ENCODE data around the gene ARHGAP26. TPM values are rescaled to one million over a fixed set of nuclear protein-coding genes. Genes with fewer than 3 reads are reported as not detected.

The ARHGAP26 gene
- total RNA-seq, 1 donor from 2014 or later, result 75.0 TPM

DNA sequence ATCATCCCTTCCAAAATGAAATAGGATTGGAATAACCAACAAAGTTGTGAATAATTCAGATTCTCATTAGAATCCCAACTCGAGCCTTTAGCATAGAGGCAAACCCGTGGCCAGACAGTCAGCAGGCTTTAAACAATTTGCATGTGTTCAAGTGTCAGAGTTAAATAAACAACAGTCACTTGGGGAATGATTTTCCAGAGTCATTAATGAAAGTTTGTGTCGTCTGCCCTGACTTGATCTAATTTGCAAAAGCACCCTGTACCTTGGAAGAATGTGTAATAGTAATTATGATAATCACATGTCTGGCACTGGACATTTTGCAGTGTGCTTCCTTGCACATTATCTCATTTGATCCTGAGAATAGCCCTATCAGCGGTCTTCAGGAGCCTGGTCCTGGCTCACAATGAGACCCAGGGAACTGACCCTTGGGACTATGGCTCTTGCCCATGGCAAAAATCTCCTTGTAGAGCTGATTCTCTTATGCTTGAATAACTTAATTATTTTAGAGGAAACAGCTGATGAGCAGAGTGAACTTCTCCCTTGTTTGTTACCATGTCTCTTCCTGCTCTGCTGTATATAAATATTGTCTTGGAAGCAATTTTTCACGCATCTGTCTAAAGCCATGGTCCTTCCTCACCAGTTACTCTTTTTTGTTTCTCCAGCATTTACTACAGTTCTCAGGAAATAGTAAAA is 360.6 kb downstream of the ARHGAP26 start:
- no peak for DNase-seq (ENCODE audit: low spot score)

DNA sequence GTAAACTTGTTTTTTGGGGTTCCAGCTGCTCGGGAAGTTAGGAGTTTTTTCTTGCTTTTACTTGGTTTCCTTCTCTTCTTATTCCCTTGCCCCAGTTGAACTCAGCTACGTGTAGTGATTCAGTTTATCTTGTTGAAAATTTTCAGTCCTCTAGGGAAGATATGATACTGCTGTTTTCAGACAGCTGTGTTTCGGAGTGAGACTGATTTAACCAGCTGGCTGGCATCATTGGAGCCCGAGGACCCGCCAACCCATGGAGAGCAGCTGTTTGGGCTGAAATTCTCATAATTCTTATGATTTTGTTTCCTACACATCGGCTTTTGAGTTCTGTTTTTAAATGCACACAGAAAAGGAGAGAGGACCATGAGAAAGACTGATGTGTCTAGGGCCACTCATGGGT is 361.8 kb downstream of the ARHGAP26 start:
- DNase-seq (ENCODE audit: low spot score), result no peak

- no peak for DNase-seq (ENCODE audit: low spot score)
Measured at GRCh38 chr5:143132739-143133138, 362.6 kb downstream of the ARHGAP26 start.

GRCh38 chr5:143133721-143134120 is 363.5 kb downstream of the ARHGAP26 start:
- no peak for DNase-seq (ENCODE audit: low spot score)

DNA sequence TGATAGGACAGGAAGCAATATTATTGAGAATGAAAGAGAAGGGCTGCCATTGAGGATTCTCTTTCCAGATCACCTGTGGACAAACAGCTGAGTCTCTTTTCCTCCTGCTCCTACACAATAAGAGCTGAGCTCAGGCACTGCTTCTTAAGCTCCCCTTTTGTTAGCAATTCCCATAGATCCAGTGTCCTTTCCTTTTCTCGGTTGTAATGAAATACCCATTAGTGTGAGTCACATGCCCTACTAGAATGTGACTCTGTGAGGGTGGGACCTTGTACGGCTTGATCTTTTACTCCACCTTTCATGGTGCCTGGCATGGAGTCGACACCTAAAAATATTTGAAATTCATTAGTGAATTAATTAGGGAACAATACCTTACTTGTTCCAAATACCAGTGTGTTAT is 364.1 kb downstream of the ARHGAP26 start:
- DNase-seq (ENCODE audit: low spot score), result no peak

- DNase-seq (ENCODE audit: low spot score), result no peak
Measured at GRCh38 chr5:143134900-143135299, 364.7 kb downstream of the ARHGAP26 start.

DNA sequence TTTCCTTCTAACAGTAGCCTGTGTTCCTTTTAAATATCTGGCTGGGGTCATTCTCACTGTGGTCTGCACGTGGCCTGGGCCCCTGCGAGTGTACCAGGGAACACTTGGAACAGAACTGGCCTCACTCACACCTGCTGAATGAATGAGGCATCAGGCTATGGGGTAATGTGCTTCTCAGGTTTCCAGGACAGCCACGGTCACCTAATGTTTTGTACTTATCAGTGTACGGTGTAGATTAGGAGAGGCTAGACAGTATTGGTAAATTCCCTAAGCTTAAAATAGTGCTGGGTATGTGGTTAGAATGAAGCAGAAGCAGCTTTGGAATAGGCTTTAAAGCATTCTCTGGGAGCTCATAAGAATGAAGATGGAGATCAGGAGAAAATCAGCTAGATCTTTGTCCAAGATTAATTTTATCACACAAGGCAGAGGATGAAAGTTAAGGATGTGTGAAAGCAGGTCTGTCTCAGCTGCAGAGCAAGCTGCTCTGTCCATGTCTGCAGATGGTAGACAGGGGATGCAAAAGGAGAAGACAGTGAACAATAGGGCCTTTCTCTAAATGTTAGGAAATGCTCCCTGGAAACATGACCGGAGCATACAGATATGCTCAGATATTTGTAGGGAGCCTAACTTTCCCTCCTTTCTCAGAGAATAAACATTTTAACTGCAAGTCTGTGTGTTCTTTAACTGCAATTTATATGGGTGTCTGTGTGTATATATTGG is 365.8 kb downstream of the ARHGAP26 start:
- no peak for DNase-seq (ENCODE audit: low spot score)

DNA sequence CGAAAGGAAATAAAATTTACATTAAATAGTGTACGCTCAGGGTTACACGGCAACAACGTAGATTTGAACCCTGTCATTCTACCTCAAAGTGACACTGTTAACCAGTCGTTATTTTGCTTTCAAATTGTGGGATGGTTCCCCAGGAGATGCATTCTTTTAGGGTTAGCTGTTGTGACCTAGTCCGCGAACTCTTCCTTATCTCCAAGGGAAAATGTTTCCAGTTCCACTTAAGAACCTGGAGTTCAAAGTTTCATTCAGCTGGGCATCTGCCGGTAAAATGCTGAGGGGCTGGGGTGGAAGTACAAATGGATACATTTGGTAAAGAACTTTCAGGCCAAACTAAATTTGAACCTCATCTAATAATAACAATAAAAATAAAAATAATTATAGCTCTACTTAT is 368.7 kb downstream of the ARHGAP26 start:
- DNase-seq (ENCODE audit: low spot score), result no peak

DNA sequence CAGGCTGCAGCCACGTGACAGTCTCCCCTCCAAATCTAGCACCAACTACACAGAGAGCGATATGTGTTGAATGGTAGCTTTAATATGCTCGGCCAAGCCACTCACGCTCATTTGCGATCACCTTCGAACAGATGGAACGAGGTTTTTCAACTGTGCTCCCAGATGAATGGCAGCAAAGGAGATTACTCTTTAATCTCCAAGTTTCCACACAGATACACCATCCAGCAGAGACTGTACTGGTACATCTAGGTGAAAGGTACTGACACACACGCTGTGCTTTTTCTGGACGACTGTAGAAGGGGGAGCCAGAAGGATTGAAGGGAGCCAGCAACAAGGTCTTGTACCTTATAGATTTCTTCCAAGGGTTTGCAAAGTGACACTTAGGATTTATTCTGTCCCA is 369.4 kb downstream of the ARHGAP26 start:
- DNase-seq (ENCODE audit: low spot score), result no peak

DNA sequence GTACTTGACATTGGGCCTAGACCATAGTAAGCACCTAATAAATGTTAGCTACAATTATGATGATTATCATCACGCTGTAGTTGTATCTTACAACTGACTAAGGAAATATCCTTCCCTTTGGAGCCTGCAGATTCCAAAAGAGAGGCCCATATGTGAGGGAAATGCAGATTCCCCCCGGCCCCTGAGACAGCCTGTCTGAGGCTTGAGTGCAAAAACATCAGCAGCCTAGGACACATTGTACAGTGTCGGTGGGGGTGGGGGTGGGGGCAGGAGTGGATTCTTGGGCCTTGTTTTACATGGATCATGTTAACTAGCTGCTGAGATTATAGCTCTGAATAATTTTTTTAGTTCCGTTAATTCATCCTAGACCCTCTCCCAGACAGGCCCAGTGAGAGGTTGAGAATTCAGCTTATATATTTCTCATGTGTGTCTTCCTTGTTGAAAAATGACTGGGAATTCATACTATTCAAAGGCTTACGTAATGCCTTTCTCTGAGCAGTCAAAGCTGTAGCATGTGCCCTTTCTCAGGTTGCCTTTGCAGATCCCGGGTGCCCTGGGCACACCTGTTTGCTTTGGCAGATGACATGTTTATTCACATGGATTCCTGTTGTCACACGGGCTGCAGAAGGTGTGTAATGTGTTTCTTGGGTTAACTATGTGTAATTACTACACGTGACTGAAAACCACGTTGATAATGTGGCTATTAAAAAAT is 370.5 kb downstream of the ARHGAP26 start:
- DNase-seq (ENCODE audit: low spot score), result no peak

DNA sequence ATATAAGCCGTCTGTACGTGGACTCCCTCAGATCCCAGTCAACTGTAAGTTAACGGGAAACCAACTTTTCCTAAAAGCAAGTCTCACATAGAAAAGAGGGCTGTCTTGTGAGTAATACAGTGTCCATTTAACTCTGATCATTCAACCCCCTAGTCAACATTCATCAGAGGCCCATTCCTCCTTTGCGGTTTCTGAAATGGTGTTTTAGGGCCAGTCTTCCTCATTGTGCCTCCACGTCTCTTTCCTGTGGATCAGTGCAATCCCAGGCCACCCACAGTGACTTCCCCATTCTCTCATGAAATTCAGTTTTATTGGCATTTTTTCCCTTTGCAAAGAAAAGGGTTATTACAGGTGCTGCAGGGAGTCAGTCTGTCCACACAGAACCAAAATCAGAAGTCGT is 371.5 kb downstream of the ARHGAP26 start:
- no peak for DNase-seq (ENCODE audit: low spot score)

DNA sequence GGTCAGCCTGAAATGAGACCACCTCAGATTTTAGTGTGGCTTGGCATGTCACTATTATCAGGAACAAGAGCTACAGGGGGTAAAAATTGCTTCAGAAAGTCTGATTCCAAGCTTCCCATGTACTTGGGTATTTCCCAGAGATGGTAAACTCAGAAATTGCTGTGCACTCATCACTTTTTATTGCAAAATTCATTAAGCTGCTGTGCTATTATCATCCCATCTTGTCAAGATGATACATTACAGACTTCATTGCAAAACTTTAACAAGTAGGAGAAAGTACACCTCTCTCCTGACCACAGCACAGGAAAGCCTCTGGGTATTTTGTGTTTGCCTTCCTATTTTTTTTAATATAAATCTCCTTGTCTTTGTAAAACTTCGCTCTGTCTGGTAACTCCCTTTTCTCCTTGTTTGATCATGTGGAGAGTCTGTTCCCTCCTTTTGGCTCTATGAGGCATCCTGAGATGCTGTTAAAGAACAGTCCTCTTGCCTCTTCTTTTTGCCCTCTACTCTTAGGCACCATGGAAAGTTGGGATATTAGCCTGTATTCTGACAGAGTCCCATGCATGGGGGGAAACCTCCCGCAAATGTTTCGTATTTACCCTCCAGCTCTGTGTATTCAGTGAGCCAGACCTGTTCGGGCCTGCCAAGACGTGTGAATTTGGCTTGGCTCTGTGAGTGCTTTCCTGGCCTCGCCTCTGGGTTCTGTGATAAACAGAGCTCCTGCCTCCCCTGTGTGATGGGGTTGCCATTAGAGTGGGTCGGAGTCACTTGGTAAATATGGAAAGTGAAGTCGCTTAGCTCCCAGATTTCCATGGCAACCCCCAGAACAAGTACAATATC is 372.6 kb downstream of the ARHGAP26 start:
- DNase-seq (ENCODE audit: low spot score), result no peak

DNA sequence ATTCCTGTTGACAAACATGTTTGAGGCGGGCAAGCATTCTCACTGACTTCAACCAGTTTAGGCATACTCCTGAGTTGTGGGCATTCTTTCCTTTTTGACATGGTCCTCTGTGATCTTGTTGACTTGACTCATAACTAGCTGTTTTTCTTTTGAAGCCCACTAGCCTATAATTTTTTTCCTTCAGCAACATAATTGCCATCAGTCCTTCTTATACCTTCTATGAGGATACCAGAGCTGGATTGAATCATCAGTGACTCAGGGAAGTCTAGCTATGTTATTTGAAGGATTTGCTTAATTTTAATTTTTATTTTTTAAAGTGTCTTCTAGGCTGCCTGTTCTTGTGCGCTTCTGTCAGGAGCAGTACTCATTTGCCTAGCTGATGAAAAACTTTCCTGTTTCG is 373.8 kb downstream of the ARHGAP26 start:
- no peak for DNase-seq (ENCODE audit: low spot score)

GRCh38 chr5:143145243-143146160 is 375.3 kb downstream of the ARHGAP26 start:
- DNase-seq (ENCODE audit: low spot score), result no peak

GRCh38 chr5:143146161-143146560 is 376.0 kb downstream of the ARHGAP26 start:
- DNase-seq (ENCODE audit: low spot score), result no peak

DNA sequence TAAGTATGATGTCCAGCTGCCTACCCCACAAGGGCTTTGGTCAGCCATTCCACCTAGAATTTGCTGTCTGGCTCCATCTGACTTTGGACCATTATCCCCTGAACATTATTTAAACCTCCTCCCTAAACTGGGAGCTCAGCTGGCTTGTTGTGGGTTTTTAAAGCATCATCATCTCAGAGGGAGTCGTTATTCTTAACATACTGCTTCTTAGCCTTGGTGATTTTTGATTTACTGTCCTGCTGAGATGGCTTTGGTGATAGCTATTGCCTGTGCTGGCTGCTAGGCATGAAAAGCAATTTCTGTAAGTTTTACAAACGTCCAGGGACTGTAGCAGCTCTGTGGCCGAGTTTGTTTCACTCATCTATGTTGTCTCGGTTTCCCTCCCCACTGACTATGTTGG is 377.2 kb downstream of the ARHGAP26 start:
- DNase-seq (ENCODE audit: low spot score), result no peak

- no peak for DNase-seq (ENCODE audit: low spot score)
Measured at GRCh38 chr5:143147902-143148301, 377.7 kb downstream of the ARHGAP26 start.

DNA sequence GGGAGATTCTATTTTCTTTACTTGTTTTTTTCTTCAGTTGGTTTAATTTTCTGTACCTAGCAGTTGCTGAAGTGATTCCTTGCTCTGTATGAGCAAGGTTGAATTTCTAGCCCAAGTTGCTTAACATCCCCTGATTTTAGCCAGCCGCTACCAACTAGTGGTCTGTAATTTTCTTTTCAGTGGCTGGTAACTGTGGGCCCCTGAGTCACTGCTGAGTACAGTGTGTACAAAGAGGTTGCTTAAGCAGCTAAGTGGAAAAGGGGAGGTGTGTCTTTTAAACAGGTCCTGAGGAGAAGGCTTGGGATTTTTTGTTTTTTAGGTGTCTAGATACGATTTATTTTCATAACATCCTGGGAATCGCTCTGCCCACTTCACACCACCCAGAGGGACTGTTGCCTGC is 378.6 kb downstream of the ARHGAP26 start:
- no peak for DNase-seq (ENCODE audit: low spot score)

GRCh38 chr5:143149759-143150158 is 379.6 kb downstream of the ARHGAP26 start:
- no peak for DNase-seq (ENCODE audit: low spot score)

- no peak for DNase-seq (ENCODE audit: low spot score)
Measured at GRCh38 chr5:143151056-143151700, 381.0 kb downstream of the ARHGAP26 start.

Data from mesenteric fat pad (tissue), 1 donor.